ENCODE results near the gene COBL.

The COBL gene

GRCh38 chr7:51230324-51230625, 86.3 kb downstream of the COBL start:
- no peak for TF ChIP-seq CTCF (IDR thresholded peaks at IDR 0.05; ENCODE audit: borderline replicate concordance, insufficient read depth, low read depth, low read length)
- no peak overlapping the region for H3K4me3 ChIP-seq (ENCODE audit: low read depth, low read length)

DNA sequence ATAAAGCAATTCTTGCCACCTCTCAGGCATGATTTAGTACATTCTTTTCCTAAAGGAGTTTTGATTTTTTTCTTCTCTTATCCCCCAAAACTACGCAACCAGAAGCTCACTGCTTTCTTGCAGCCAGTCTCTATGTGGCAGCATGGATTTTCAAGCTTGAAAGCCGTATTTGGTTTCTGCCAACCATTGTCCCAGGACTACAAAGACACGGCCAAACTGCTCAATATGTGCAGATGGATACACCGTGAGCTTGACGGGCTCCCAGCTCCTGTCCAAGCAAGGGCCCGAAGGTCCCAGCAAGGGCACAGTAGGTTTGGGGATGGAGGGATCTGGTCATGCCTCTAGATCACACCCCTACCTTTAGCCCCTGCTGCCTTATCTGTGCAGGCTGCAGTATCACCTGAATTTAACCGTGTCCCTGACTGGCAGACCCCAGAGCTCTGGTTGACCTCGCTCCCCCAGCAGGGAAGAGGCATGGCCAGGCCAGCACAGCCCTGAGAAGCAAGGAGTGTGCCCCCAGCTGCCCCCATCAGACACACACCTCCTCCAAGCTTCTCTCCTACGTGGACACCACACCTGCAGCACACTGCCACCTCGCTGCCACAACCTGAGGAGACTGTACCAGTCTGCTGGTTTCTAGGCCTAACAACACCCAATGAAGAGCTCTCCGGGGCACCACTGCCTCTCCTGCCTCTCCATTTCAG, 86.8 kb downstream of the COBL start:
- TF ChIP-seq CTCF (IDR thresholded peaks at IDR 0.05; ENCODE audit: borderline replicate concordance, insufficient read depth, low read depth, low read length) = no peak
- H3K4me3 ChIP-seq (ENCODE audit: low read depth, low read length) = no peak overlapping the region

GRCh38 chr7:51229106-51229537, 87.5 kb downstream of the COBL start:
- no peak for TF ChIP-seq CTCF (IDR thresholded peaks at IDR 0.05; ENCODE audit: borderline replicate concordance, insufficient read depth, low read depth, low read length)
- H3K4me3 ChIP-seq (ENCODE audit: low read depth, low read length) = no peak overlapping the region

- TF ChIP-seq CTCF (IDR thresholded peaks at IDR 0.05; ENCODE audit: borderline replicate concordance, insufficient read depth, low read depth, low read length) = no peak
- H3K4me3 ChIP-seq (ENCODE audit: low read depth, low read length) = no peak overlapping the region
Measured at GRCh38 chr7:51228386-51228958, 88.1 kb downstream of the COBL start.

GRCh38 chr7:51227861-51228260, 88.7 kb downstream of the COBL start:
- TF ChIP-seq CTCF (IDR thresholded peaks at IDR 0.05; ENCODE audit: borderline replicate concordance, insufficient read depth, low read depth, low read length) = no peak

GRCh38 chr7:51226916-51227535, 89.6 kb downstream of the COBL start:
- H3K4me3 ChIP-seq (ENCODE audit: low read depth, low read length) = no peak overlapping the region
- no peak for TF ChIP-seq CTCF (IDR thresholded peaks at IDR 0.05; ENCODE audit: borderline replicate concordance, insufficient read depth, low read depth, low read length)

More at GRCh38 chr7:51227861-51228260, 88.7 kb downstream of the COBL start:
- no peak overlapping the region for H3K4me3 ChIP-seq (ENCODE audit: low read depth, low read length)
